ELF-1 (cell line): ENCODE measurements around the gene KAT5.
"Not testable (repeated sequence)": the region's sequence is repeated elsewhere in the genome, so short reads cannot be mapped to it uniquely, and the experiment has no call there.

ENCODE experiments used
- DNase-seq: peaks from one replicate; pipeline ENCODE4 v3.0.0-alpha.2; 2016; ENCODE audit warnings: low read depth, low spot score

KAT5 gene

DNA sequence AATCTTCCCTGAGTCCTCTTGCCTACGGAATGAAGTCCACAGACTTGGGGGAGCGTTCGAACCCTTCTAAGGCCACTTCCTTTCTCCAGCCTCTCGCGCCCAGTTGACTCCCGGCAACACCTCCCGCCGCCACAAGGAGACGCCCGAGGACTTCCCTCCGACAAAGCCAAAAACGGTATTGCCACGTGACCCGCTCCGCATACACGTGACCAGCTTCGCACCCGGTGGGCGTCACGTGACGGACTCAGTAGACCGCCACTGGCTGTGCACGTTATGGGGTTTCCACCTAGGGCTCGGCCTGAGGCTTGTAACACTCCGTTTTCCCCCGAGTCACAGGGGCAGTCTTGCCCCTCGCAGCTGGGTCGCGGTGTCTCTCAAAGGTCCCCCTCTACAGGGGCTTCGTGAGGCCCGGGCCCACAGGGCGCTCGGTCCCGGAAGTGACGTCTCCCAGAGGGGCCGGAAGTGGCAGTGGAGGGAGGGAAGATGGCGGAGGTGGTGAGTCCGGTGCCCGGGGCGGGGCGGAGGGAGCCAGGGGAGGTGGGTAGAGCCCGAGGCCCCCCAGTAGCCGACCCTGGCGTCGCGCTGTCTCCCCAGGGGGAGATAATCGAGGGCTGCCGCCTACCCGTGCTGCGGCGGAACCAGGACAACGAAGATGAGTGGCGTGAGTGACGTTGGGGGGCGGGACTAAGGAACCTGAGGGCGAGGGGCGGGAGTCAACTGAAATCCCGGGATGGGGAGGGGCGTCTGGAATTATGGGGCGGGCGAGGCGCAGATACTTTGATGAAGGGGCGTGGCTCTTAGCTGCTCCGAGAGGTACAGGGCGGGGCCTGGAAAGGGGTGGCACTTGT lies at the start of gene KAT5:
Gene KAT5, plus strand, starts transcription at position 468 of the 848 bp plus-strand sequence. Its CDS starts 16 bp downstream, at position 484.
- peak; percentile 100 for DNase-seq

GRCh38 chr11:65662799-65663638 lies 49.0 kb upstream of the KAT5 start, which contains the start of gene RELA:
Gene RELA (minus strand): TSS chr11:65662916. CDS start chr11:65662832, 84 bp downstream.
- DNase-seq: peak; percentile 93

GRCh38 chr11:65663639-65664200 lies 48.3 kb upstream of the KAT5 start:
- DNase-seq: no peak

DNA sequence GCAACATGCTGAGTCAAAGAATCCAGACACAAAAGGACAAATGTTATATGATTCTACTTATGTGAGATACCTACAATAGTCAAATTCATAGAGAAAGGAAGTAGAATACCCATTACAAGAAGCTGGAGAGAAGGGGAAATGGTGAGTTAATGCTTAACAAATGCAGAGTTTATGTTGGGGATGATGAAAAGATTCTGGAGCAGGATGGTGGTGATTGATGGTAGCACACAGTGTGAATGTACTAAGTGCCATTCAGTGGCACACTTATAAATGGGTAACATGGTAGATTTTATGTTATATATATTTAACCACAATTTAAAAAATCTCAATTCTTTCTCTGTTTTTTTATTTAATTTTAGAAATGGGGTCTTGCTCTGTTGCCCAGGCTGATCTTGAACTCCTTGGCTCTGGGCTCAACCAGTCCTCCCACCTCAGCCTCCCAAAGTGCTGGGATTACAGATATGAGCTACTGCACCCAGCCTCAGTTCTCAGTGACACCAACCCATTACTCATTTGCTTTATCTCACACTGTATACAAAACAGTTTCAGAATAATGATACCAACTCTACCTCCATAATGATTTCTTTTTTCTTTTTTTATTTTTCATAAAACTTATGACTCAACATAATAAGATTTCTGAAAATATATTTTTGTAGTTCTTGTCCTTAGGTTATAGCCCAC lies 39.7 kb upstream of the KAT5 start:
- DNase-seq: no peak

GRCh38 chr11:65672982-65673381 lies 39.1 kb upstream of the KAT5 start:
- DNase-seq: no peak

GRCh38 chr11:65680192-65680743 lies 31.8 kb upstream of the KAT5 start:
- no peak for DNase-seq

- not testable (repeated sequence) for DNase-seq
Observed at GRCh38 chr11:65683480-65683879, 28.6 kb upstream of the KAT5 start.

DNA sequence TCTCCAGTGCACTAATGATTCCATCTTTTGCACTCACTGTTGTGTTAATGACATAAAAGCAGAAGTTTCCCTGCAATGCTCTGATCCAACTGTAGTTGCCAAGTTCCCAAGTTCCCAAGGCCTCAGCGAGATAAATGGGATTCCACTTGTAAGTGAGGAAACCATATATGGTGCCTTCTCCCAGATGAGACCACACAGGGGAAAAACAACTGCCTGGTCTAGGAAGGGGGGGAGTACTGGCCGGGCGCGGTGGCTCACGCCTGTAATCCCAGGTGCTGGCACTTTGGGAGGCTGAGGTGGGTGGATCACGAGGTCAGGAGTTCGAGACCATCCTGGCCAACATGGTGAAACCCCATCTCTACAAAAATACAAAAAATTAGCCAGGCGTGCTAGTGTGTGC lies 26.1 kb upstream of the KAT5 start:
- no peak for DNase-seq

DNA sequence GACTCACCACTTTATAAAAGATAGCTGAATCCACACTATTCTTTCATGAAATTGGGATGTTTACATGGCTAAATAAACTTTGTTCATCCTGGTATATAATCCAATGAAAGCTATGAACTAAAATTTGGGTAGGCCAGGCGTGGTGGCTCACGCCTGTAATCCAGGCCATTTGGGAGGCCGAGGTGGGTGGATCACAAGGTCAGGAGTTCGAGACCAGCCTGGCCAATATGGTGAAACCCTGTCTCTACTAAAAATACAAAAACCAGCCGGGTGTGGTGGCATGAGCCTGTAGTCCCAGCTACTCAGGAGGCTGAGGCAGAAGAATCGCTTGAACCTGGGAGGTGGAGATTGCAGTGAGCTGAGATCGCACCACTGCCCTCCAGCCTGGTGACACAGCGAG lies 20.2 kb upstream of the KAT5 start:
- not testable (repeated sequence) for DNase-seq

DNA sequence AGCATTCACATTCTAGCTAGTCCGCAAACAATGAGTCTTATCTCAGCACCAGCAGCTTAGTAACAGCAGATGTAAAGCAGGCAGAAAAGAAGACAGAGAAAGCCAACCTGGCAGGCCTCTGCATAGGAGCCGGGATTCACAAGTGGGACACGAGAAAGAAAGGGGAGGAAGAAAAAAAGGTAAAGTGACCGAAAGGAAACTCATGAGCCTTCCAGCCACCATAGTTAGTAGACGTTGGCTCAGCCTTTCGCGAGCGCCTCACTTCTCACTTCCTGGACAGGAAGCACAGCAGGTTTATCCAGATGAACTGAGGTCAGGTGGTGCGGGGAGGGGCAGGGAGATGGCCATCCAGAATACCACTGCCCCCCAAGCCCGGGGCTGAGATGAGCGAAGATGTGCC lies 19.7 kb upstream of the KAT5 start:
- peak; percentile 25 for DNase-seq

GRCh38 chr11:65695459-65696241 lies 16.4 kb upstream of the KAT5 start:
- DNase-seq: no peak

DNA sequence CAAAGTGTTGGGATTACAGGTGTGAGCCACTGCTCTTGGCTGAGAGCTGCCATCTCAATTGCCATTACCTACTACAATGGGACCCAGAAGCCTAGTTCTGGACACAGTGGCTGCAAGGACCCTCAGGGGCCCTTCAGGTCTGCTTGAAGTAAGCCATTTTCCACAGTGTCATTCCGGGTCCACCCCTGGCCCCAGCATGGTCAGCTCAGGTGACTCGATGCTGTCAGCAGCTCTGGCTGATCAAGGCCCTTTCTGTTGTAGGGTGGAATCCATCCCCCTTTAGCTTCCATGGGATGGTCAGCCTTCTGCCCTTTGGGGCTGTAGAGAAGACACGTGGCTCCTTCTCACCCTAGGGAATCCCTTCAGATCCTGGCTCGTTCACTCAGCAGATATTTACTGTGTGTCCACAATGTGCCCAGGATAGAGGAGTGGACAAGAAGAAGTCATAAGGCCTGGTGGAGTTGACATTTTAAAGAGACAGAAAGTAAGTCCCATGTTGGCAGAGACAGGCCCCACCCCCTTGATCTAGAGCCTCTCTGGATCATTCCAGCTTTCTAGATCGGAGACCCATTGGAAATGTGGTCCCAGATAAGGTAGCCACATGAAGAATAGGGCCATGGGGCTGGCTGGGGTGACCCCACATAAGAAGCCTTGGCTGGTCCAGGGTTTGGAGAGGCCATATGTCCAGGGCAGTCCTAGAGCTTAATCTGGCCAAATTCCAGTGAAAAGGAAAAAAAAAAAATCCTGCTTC lies 15.1 kb upstream of the KAT5 start:
- DNase-seq: no peak

GRCh38 chr11:65698205-65698604 lies 13.8 kb upstream of the KAT5 start:
- DNase-seq: no peak

DNA sequence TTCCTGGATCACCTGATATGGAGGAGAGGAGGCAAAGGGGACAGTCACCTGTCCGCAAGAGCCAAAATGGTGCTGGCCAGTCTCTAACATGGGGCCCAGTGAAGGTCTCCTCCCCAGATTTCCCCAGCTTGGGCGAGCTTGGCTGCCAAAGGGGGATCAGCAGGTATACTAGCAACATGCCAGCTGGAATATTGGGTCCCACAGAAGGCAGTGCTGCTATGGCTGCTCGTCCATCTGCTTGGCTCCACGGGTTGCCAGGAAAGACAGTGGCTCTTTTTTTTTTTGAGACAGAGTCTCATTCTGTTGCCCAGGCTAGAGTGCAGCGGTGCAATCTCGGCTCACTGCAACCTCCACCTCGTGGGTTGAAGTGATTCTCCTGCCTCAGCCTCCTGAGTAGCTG lies 12.7 kb upstream of the KAT5 start:
- DNase-seq: no peak

DNA sequence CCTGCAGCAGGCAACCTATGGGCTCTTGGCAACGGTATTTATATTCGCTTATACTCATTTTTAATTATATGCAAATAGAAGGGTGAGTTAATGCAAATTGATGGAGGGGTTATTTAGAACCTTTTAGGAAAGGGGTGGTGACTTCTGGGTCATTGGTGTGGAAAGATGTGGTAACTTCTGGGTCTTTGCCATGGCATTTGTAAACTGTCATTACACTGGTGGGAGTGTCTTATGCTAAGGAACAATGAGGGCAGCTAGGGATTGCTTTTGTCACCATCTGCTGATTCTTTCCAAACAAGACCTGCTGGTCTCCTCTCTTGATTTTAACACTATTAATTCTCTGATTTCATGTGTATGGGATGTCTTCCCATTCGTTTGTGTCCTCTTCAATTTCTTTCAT lies 11.7 kb upstream of the KAT5 start:
- no peak for DNase-seq

DNA sequence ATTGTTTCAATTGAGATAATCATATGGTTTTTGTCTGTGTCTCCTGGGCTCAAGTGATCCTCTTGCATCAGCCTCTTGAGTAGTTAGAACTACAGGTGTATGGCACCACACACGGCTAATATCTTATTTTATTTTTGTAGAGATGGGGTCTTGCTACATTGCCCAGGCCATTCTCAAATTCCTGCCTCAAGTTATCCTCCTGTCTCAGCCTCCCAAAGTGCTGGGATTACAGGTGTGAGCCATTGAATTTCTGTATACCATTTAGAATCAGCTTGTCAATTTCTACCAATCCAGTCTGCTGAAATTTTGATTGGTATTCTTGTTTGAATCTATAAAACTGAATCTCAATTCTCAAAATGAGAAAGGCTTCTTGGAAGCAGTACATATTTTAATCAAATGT lies 10.4 kb upstream of the KAT5 start:
- no peak for DNase-seq

DNA sequence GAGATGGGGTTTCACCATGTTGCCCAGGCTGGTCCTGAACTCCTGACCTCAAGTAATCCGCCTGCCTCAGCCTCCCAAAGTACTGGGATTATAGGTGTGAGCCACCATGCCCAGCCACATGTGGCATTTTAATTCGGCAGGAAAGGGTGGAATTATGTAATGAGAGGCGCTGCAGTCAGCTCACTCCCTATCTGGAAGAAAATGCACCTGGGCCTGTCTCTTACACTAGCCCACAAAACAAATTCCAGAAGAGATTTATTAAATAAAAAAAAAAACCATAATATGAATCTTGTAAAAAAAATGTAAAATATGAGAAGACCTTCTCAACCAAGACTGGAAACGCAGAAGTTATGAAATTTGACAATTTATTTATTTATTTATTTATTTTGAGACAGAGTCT lies 8.2 kb upstream of the KAT5 start:
- no peak for DNase-seq

- peak; percentile 67 for DNase-seq
Observed at GRCh38 chr11:65706303-65706763, 5.7 kb upstream of the KAT5 start.

DNA sequence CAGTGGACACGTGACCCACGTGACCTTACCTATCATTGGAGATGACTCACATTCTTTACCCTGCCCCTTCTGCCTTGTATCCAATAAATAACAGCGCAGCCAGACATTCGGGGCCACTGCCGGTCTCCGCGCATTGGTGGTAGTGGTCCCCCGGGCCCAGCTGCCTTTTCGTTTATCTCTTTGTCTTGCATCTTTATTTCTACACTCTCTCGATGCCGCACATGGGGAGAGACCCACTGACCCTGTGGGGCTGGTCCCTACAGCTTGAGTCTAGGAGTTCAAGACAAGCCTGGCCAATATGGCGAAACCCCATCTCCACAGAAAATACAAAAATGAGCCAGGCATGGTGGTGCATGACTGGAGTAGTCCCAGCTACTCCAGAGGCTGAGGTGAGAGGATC lies 5.0 kb upstream of the KAT5 start:
- DNase-seq: not testable (repeated sequence)

GRCh38 chr11:65708451-65708850 lies 3.6 kb upstream of the KAT5 start:
- no peak for DNase-seq
